Upper lobe of left lung (tissue), 4 donors: ENCODE data around the gene MCM3AP.

Source experiments
- EP300 ChIP-seq, 4 donors: sonication (generic); formaldehyde crosslinking; IDR thresholded peaks; one replicate each; pipeline ENCODE4 v1.5.1; 2017; ENCODE audit warnings: antibody characterized with exemption in 4 of 4, control low read depth in 2 of 4
- POLR2A ChIP-seq, 4 donors: fragments of 450-650 bp; IDR thresholded peaks; one replicate each; pipeline ENCODE4 v1.5.1; 2016 to 2017; ENCODE audit warnings: antibody characterized with exemption in 4 of 4, mild to moderate bottlenecking in 2 of 4
- POLR2AphosphoS5 ChIP-seq, 2 donors: sonication (generic); formaldehyde crosslinking; IDR thresholded peaks; one replicate each; pipeline ENCODE4 v1.5.1; 2017; ENCODE audit warnings: antibody characterized with exemption in 2 of 2
- TF ChIP-seq, protein P1 (sequence below), 6 experiments: fragments of 450-650 bp in 4 of 6; fragments of 200-600 bp in 2 of 6; sonication (generic) in 2 of 6; IDR thresholded peaks; one replicate each; pipeline ENCODE4 v1.5.1; 2016 to 2019; ENCODE audit warnings: antibody characterized with exemption in 6 of 6

DNA sequence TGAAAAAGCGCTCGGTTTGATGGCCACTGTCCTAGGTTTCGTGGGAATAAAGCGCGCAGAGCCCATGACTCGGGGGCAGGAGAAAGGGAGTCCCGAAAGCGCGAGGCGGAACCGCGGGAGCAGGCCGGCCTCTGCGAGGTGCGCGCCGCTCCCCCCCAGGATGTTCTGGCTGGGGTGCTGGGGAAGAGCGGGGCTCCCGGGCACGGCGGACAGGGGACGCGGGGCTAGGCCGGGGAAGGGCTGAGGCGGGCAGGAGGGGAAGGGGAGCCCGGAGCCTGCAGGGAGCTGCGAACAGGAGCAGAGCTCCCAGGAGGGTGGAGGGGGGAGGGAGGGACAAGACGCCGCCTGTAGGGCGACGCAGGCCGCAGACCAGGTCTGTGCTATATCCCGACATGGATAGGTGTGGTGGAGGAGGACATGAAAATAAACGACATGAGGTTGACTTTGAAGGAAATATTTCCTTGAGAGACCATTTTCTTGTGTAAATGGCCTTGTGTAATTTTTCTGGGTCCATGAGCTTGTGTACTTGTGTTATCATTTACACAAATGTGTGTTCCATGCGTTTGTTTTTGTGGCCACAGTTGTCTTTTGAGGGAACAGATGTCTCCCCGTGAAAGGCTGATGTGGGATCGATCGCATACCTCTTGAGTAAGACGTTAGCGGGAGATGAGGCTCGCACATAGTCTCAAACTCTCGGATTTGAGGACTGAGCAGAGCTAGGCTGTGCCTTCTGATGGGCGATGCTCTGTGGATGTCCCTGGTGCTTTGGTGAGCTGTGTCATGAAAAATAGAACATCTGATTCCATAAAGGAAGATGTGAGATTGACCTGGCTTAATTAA, 39.9 kb upstream of the MCM3AP start:
- TF ChIP-seq POLR2A (IDR thresholded peaks at IDR 0.05): no peak
- TF ChIP-seq, protein P1, sequence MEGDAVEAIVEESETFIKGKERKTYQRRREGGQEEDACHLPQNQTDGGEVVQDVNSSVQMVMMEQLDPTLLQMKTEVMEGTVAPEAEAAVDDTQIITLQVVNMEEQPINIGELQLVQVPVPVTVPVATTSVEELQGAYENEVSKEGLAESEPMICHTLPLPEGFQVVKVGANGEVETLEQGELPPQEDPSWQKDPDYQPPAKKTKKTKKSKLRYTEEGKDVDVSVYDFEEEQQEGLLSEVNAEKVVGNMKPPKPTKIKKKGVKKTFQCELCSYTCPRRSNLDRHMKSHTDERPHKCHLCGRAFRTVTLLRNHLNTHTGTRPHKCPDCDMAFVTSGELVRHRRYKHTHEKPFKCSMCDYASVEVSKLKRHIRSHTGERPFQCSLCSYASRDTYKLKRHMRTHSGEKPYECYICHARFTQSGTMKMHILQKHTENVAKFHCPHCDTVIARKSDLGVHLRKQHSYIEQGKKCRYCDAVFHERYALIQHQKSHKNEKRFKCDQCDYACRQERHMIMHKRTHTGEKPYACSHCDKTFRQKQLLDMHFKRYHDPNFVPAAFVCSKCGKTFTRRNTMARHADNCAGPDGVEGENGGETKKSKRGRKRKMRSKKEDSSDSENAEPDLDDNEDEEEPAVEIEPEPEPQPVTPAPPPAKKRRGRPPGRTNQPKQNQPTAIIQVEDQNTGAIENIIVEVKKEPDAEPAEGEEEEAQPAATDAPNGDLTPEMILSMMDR (IDR thresholded peaks at IDR 0.05): peak in 2 of 6 experiments; percentile 11 to 22
- TF ChIP-seq POLR2AphosphoS5 (IDR thresholded peaks at IDR 0.05): no peak
- TF ChIP-seq EP300 (IDR thresholded peaks at IDR 0.05): no peak
